ENCODE measurements around the gene ATP2C2. TPM values are rescaled to one million over a fixed set of nuclear protein-coding genes. Genes with fewer than 3 reads are reported as not detected.

ATP2C2 gene
- total and polyA plus RNA-seq, 2 experiments from 2014 or later, result 0.53 TPM; not detected in 1

DNA sequence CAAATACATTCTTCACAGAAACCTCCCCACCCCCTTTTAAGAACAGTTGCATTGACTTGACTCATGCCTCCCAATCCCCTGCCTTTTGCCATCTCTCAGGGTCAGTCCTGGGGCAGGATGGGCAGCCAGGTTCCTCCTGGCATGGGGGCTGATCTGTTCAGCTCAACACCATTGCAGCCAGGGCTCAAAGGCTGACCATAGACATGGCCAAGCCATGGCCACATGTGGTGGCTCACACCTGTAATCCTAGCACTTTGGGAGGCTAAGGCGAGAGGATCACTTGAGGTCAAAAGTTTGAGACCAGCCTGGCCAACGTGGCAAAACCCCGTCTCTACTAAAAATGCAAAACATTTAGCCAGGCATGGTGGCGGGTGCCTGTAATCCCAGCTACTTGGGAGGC is 14.1 kb downstream of the ATP2C2 start:
- no peak overlapping the region for H3K27ac ChIP-seq
- TF ChIP-seq, protein P1, sequence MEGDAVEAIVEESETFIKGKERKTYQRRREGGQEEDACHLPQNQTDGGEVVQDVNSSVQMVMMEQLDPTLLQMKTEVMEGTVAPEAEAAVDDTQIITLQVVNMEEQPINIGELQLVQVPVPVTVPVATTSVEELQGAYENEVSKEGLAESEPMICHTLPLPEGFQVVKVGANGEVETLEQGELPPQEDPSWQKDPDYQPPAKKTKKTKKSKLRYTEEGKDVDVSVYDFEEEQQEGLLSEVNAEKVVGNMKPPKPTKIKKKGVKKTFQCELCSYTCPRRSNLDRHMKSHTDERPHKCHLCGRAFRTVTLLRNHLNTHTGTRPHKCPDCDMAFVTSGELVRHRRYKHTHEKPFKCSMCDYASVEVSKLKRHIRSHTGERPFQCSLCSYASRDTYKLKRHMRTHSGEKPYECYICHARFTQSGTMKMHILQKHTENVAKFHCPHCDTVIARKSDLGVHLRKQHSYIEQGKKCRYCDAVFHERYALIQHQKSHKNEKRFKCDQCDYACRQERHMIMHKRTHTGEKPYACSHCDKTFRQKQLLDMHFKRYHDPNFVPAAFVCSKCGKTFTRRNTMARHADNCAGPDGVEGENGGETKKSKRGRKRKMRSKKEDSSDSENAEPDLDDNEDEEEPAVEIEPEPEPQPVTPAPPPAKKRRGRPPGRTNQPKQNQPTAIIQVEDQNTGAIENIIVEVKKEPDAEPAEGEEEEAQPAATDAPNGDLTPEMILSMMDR (IDR thresholded peaks at IDR 0.05; ENCODE audit: low read depth, low read length), result no peak

DNA sequence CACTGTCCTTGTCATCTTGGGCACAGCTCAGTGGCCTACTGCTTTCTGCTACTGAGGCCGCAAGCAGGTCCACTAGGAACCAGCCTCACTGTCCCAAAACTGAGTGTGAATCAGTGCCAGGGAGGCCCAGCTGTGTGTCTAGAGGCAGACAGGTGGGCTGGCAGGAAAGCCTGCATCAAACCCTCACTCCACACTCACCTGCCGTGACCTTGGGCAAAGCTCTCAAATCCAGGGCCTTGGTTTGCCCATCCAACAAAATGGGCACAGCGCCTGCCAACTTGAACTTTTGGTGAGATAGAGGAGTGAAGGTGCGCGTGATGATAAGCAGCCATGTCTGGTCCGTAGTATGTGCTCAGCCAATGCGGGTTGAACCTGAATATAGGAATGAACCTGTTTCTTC is 14.8 kb downstream of the ATP2C2 start:
- TF ChIP-seq, protein P1 (IDR thresholded peaks at IDR 0.05; ENCODE audit: low read depth, low read length), result no peak
- DNase-seq (ENCODE audit: low read depth in 1 of 2, low spot score in 1 of 2), result no peak
- H3K36me3 ChIP-seq, result no peaks in the 10 kb centered on the region
- H3K27me3 ChIP-seq, result no peaks in the 10 kb centered on the region
- no peaks in the 10 kb centered on the region for H3K4me1 ChIP-seq (ENCODE audit: low read depth)
- no peak overlapping the region for H3K4me3 ChIP-seq
- H3K9me3 ChIP-seq (ENCODE audit: low read depth), result no peaks in the 10 kb centered on the region
- H3K27ac ChIP-seq, result no peak overlapping the region

More for the DNA sequence above, 14.1 kb downstream of the ATP2C2 start:
- Histone ChIP-seq H3K36me3 (no peaks in the 10 kb centered on the region), H3K4me1 (ENCODE audit: low read depth) (no peaks in the 10 kb centered on the region), H3K27me3 (no peaks in the 10 kb centered on the region), H3K4me3 (no peak overlapping the region), H3K9me3 (ENCODE audit: low read depth) (no peaks in the 10 kb centered on the region)
- DNase-seq (ENCODE audit: low read depth in 1 of 2, low spot score in 1 of 2), result no peak

DNA sequence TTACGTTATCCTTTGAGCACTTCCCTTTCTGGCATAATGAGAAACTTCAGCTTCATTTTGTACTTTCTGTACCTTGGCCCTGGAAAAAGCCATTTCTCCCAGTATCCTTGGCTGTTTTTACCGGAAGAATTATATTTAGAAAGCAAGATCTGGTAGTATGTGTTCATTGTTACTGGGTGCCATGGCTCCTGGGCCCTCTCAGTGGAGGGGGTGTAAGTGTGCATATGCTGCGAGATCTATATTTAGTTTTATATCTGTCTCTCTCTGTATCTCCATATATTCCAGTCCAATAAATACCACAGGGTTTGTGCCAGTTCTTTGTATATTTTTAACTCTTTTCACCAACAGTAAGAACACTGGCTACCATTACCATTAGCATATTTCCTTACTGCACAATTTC is 17.7 kb downstream of the ATP2C2 start:
- TF ChIP-seq, protein P1 (IDR thresholded peaks at IDR 0.05; ENCODE audit: low read depth, low read length), result no peak
- H3K36me3 ChIP-seq, result no peaks in the 10 kb centered on the region
- no peak overlapping the region for H3K4me3 ChIP-seq
- no peaks in the 10 kb centered on the region for H3K4me1 ChIP-seq (ENCODE audit: low read depth)
- no peaks in the 10 kb centered on the region for H3K27me3 ChIP-seq
- no peaks in the 10 kb centered on the region for H3K9me3 ChIP-seq (ENCODE audit: low read depth)
- H3K27ac ChIP-seq, result no peak overlapping the region
- no peak for DNase-seq (ENCODE audit: low read depth in 1 of 2, low spot score in 1 of 2)

DNA sequence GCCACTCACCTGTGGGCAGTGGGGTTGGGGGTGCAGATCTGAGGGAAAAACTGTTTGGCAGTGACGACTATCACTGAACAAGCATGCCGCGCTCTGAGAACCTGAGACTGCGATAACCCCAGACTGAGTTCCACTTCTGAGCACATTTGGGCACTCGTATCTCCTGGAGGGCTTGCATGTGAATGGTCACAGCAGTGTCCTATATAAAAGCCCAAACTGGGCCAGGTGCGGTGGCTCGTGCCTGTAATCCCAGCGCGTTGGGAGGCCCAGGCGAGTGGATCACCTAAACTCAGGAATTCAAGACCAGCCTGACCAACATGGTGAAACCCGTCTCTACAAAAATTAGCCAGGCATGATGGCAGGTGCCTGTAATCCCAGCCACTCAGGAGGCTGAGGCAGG is 18.7 kb downstream of the ATP2C2 start:
- Histone ChIP-seq H3K9me3 (ENCODE audit: low read depth) (no peaks in the 10 kb centered on the region), H3K27ac (no peak overlapping the region), H3K27me3 (no peaks in the 10 kb centered on the region), H3K4me3 (no peak overlapping the region), H3K4me1 (ENCODE audit: low read depth) (no peaks in the 10 kb centered on the region), H3K36me3 (no peaks in the 10 kb centered on the region)
- DNase-seq (ENCODE audit: low read depth in 1 of 2, low spot score in 1 of 2), result no peak
- TF ChIP-seq, protein P1 (IDR thresholded peaks at IDR 0.05; ENCODE audit: low read depth, low read length), result no peak

DNA sequence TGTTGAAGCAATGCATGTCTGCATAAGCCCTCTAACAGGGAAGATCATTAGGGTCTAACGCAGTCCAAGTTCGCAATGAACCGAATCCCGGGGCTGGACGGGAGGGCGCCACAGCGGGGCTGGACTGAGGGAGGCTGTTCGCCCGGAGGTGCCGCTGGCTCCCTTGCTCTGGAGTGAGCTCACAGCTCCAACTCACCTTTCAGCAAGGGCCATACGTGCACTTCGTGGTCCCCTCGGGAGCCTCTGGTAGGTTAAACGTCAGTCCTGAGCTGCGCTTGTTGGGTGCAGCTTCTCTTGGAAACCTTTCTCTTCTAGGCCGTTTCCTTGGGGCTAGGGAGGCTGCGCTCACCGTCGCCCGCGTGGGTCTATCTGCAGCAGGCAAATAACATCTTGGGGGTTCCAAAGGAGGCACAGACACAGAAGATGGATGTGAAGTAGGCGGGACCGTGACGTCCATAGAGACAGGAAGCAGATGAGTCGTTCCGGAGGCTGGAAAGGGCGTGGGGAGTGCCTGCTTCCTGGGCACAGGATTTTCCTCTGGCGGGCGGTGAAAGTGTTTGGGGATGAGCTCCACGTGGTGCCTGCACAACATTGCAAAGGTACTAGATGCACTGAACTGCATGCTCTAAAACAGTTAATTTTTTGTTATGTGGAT is 21.9 kb downstream of the ATP2C2 start:
- Histone ChIP-seq H3K27me3 (no peaks in the 10 kb centered on the region), H3K4me3 (no peak overlapping the region), H3K4me1 (ENCODE audit: low read depth) (no peaks in the 10 kb centered on the region), H3K9me3 (ENCODE audit: low read depth) (no peaks in the 10 kb centered on the region), H3K36me3 (no peaks in the 10 kb centered on the region), H3K27ac (no peak overlapping the region)
- no peak for DNase-seq (ENCODE audit: low read depth in 1 of 2, low spot score in 1 of 2)
- TF ChIP-seq, protein P1 (IDR thresholded peaks at IDR 0.05; ENCODE audit: low read depth, low read length), result no peak
